ENCODE results near the gene FARP2.

FARP2 gene

DNA sequence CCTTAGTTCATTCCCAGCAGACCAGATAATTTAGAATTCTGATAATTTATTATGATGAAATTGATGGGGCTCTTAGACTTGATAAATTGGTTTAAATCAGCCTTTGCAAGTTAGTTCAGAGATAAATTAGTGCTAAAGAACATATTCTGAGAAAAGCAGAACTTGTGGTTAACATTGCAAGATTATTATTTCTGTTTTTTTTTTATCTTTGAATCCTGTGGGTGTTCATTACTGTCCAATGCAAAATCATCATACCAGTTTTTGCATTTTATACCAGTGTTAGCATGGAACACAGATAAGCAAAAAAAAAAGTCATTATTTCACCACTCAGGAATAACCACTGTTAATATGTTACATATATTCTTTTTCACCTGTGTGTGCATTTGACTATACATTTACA lies 31.3 kb upstream of the FARP2 start:
- no peak for TF ChIP-seq EZH2phosphoT487 (IDR thresholded peaks at IDR 0.05; ENCODE audit: low read depth)
- TF ChIP-seq, protein P1, sequence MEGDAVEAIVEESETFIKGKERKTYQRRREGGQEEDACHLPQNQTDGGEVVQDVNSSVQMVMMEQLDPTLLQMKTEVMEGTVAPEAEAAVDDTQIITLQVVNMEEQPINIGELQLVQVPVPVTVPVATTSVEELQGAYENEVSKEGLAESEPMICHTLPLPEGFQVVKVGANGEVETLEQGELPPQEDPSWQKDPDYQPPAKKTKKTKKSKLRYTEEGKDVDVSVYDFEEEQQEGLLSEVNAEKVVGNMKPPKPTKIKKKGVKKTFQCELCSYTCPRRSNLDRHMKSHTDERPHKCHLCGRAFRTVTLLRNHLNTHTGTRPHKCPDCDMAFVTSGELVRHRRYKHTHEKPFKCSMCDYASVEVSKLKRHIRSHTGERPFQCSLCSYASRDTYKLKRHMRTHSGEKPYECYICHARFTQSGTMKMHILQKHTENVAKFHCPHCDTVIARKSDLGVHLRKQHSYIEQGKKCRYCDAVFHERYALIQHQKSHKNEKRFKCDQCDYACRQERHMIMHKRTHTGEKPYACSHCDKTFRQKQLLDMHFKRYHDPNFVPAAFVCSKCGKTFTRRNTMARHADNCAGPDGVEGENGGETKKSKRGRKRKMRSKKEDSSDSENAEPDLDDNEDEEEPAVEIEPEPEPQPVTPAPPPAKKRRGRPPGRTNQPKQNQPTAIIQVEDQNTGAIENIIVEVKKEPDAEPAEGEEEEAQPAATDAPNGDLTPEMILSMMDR (IDR thresholded peaks at IDR 0.05; ENCODE audit: low read depth, low read length) = no peak
- Histone ChIP-seq H3K9me3 (ENCODE audit: insufficient read depth, low read length) (no peaks in the 10 kb centered on the region), H3K27ac (ENCODE audit: low read length) (no peak overlapping the region; the same call in 1 of the 2 replicates), H3K4me3 (ENCODE audit: low read length) (no peak overlapping the region), H3K79me2 (ENCODE audit: low read length) (peaks cover 65% of the 10 kb centered on the region), H3K36me3 (replicated peaks; ENCODE audit: low read depth, low read length) (peaks cover 32% of the 10 kb centered on the region), H2AFZ (ENCODE audit: low read depth, low read length) (no peak overlapping the region), H3K4me1 (ENCODE audit: low read length) (peaks cover 50% of the 10 kb centered on the region), H3K9ac (ENCODE audit: low read length) (no peak overlapping the region), H4K20me1 (ENCODE audit: insufficient read depth, low read length) (peaks cover 63% of the 10 kb centered on the region), H3K27me3 (ENCODE audit: low read depth, low read length) (no peaks in the 10 kb centered on the region), H3K4me2 (ENCODE audit: low read length) (peak overlapping the region; percentile 20; the same call in 1 of the 2 replicates)

DNA sequence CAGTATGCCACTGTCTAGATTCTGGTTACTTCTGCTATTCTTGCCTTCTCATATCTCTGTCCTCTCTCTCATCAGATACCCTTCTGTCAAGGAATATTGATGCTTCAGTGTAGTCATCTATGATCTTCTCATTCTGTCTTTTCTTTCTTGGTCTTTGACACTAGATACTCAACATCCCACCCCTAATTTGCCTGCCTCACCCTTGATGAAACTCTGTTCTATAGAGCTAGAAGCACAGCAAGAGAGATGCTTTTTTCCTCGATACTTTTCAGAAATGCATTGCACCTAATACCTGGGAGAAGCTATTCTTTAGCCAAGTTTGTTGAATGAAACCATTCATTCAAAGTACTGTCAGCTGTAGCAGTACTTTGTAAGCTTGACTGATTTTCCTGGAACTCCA lies 30.8 kb upstream of the FARP2 start:
- Histone ChIP-seq H3K36me3 (replicated peaks; ENCODE audit: low read depth, low read length) (peaks cover 32% of the 10 kb centered on the region), H3K4me3 (ENCODE audit: low read length) (no peak overlapping the region), H4K20me1 (ENCODE audit: insufficient read depth, low read length) (peaks cover 58% of the 10 kb centered on the region), H3K4me1 (ENCODE audit: low read length) (peaks cover 46% of the 10 kb centered on the region), H3K4me2 (ENCODE audit: low read length) (no peak overlapping the region), H3K9me3 (ENCODE audit: insufficient read depth, low read length) (no peaks in the 10 kb centered on the region), H2AFZ (ENCODE audit: low read depth, low read length) (no peak overlapping the region), H3K27me3 (ENCODE audit: low read depth, low read length) (no peaks in the 10 kb centered on the region), H3K9ac (ENCODE audit: low read length) (no peak overlapping the region), H3K27ac (ENCODE audit: low read length) (no peak overlapping the region), H3K79me2 (ENCODE audit: low read length) (peaks cover 61% of the 10 kb centered on the region)
- no peak for TF ChIP-seq EZH2phosphoT487 (IDR thresholded peaks at IDR 0.05; ENCODE audit: low read depth)
- TF ChIP-seq, protein P1 (IDR thresholded peaks at IDR 0.05; ENCODE audit: low read depth, low read length) = no peak

DNA sequence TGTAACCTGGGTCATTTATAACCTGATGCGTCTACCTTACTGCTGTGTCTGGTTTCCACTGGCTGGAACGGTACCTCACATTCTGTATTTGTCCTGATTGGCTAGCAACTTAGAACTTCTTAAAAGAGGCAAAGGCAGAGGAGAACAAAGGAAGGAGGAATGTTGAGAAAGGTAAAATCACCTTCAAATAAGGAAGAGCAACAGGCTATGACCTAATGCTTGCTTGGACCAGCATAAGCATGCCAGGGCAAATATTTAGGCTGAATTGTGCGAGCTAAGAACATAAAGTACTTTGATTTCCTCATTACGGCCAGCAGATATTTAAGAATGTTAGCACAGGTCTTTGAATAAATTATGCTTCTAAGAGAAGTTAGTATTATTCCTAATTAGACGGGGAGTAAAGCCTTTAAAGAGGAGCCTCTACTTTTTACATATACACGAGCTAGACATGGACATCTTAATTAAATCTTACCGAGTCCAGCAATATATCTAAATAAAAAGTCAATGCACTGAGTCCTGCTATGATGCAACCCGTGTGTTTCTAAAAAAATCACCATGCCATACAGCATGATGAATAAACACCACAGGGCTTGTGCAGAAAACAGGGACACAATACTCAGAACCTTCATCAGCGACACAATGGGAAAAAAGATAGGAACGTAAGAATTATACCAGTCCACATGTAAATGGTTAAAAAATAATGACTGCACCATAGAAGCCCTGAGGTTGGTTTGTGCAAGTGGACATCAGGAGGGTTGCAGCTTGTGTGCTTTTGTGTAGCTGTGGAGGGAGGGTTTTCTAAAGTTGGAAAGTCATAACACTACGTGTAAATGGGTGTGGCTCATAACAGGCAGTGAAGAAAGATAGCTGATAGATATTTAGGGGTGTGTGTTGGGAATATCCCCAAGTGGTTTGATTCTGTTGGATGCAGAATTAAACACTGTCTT lies 26.1 kb upstream of the FARP2 start:
- Histone ChIP-seq H3K27ac (ENCODE audit: low read length) (no peak overlapping the region), H3K4me3 (ENCODE audit: low read length) (no peak overlapping the region), H3K79me2 (ENCODE audit: low read length) (peaks cover 14% of the 10 kb centered on the region), H3K4me2 (ENCODE audit: low read length) (no peak overlapping the region), H3K4me1 (ENCODE audit: low read length) (peaks cover 6% of the 10 kb centered on the region), H2AFZ (ENCODE audit: low read depth, low read length) (no peak overlapping the region), H3K36me3 (replicated peaks; ENCODE audit: low read depth, low read length) (peaks cover 27% of the 10 kb centered on the region), H3K27me3 (ENCODE audit: low read depth, low read length) (no peaks in the 10 kb centered on the region), H3K9me3 (ENCODE audit: insufficient read depth, low read length) (no peaks in the 10 kb centered on the region), H4K20me1 (ENCODE audit: insufficient read depth, low read length) (peaks cover 24% of the 10 kb centered on the region), H3K9ac (ENCODE audit: low read length) (no peak overlapping the region)
- no peak for TF ChIP-seq EZH2phosphoT487 (IDR thresholded peaks at IDR 0.05; ENCODE audit: low read depth)
- TF ChIP-seq, protein P1 (IDR thresholded peaks at IDR 0.05; ENCODE audit: low read depth, low read length) = no peak

DNA sequence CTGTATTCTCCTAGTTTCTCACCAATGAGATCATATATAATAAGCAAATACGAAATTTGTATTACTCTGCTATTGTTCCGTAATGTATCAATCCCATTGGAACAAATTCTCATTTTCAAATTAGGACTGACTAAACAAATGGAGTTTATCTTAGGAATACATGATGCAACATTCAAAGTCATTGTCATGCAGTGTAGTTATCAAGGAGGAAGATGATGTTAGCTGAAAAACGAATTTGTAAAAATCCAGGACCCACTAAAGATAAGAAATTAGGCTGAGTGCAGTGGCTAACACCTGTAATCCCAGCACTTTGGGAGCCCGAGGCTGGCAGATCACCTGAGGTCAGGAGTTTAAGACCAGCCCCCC lies 25.5 kb upstream of the FARP2 start:
- Histone ChIP-seq H3K9ac (ENCODE audit: low read length) (no peak overlapping the region), H3K79me2 (ENCODE audit: low read length) (peaks cover 7% of the 10 kb centered on the region; the same call in 1 of the 2 replicates), H3K9me3 (ENCODE audit: insufficient read depth, low read length) (no peaks in the 10 kb centered on the region), H2AFZ (ENCODE audit: low read depth, low read length) (no peak overlapping the region), H4K20me1 (ENCODE audit: insufficient read depth, low read length) (peaks cover 24% of the 10 kb centered on the region), H3K4me3 (ENCODE audit: low read length) (no peak overlapping the region), H3K36me3 (replicated peaks; ENCODE audit: low read depth, low read length) (peaks cover 21% of the 10 kb centered on the region), H3K4me1 (ENCODE audit: low read length) (peaks cover 9% of the 10 kb centered on the region), H3K27ac (ENCODE audit: low read length) (no peak overlapping the region), H3K27me3 (ENCODE audit: low read depth, low read length) (no peaks in the 10 kb centered on the region), H3K4me2 (ENCODE audit: low read length) (no peak overlapping the region)
- TF ChIP-seq, protein P1 (IDR thresholded peaks at IDR 0.05; ENCODE audit: low read depth, low read length) = no peak
- TF ChIP-seq EZH2phosphoT487 (IDR thresholded peaks at IDR 0.05; ENCODE audit: low read depth) = no peak
